CD4-positive, alpha-beta T cell treated with Interleukin-4 for 1 hour (primary cell): ENCODE data around the gene POR.

Experiments used
- DNase-seq, 2 donors: peaks; one replicate each; pipeline ENCODE4 v3.0.0-alpha.2; 2020 to 2022

POR gene

DNA sequence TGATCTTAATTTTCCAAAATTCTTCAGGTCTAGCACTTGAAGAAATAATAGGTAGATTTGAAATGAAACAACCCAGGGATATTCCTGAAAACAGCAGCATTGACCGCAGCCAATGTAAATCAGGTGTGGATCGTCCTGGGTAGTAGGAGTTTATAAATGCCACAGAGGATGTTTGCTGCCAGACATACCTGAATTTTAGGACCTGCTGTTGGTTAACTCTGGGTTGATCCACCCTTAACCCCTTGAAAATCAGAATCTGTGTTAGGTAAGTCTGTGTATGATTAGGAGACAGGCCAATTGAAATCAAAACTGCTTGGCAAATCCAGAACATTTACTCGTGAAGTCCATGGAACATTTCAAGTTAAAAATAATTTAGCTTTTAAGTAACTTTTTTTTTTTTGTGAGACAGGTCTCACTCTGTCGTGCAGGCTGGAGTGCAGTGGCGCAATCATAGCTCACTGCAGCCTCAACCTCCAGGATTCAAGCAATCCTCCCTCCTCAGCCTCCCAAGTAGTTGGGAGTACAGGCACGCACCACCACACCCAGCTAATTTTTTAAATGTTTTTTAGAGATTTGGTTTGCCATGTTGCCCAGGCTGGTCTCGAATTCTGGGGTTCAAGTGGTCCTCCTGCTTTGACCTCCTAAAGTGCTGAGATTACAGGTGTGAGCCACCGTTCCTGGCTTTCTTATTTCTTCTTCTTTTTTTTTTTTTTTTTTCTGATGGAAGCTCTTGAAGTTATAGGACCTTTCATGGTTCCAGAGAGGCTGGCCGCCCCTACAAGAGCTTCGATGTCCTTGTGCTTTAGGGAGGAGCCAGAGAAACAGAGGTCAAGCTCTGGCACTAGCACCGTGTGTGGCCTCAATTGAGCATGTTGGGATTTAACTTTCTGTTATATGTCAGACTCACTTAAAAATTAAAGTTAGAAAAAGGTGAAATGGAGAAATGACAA lies 2.0 kb downstream of the POR start:
- DNase-seq = no peak

DNA sequence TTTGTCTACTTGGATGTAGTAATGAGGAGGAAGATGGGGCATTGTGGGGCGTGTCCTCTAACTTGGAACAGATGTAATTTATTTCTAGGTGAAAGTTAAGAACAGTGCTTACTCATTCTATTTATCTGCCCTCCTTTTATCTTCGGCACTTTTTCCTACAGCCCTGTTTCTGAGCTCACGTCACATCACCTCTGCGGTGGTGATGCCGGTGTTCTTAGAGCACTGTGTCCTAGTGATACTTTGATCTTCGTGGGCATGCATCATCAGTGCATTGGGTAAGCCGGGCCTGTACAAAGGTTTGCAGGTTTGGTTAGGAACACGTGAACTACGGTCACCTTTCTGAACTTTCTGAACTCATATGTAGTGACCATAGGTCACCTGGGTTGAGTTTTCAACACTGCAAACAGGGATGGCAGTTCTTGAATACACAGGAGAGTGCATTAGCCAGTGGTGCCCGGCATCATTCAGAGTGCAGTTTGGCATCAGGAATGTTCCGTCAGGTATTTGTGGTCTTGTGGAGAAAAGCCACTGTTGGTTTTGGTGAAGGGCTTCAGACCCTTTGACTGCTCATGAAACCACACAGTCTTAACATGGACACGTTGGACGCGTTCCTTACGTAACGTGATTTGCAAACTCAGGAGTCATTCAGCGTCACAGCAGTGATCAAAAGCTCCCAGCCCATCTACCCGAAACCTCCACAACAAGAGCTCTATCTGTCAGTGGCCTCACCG lies 5.6 kb downstream of the POR start:
- no peak for DNase-seq

GRCh38 chr7:75921479-75921878 lies 6.5 kb downstream of the POR start:
- no peak for DNase-seq

GRCh38 chr7:75922966-75923603 lies 8.1 kb downstream of the POR start:
- no peak for DNase-seq

GRCh38 chr7:75924256-75924655 lies 9.3 kb downstream of the POR start:
- no peak for DNase-seq

- no peak for DNase-seq
Measured at GRCh38 chr7:75924889-75925288, 9.9 kb downstream of the POR start.

GRCh38 chr7:75925717-75926435 lies 10.9 kb downstream of the POR start:
- DNase-seq = no peak

DNA sequence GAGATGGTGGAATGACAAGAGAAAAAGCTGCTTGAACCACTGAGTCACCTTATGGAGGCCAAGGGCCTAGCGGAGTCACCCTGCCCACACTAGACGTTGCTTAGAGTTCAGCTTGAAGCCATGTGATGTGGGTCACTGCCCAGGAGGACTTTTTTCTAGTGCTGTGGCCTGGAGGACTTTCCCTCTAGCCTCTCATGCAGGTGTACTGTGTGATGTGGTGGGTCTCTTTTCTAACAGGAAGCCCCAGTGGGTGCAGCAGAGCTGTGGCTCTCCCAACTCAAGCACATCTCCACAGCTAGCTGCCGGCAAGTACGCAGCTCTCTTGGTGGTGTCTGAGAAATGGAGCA lies 13.6 kb downstream of the POR start:
- peak; percentile 29 to 36 for DNase-seq

- DNase-seq = no peak
Measured at GRCh38 chr7:75931680-75932079, 16.7 kb downstream of the POR start.

- peak in 1 of 2 donors; percentile 46 for DNase-seq
Measured at GRCh38 chr7:75937958-75938786, 23.2 kb downstream of the POR start.

GRCh38 chr7:75938921-75939320 lies 24.0 kb downstream of the POR start:
- no peak for DNase-seq

- DNase-seq = no peak
Measured at GRCh38 chr7:75943864-75944263, 28.9 kb downstream of the POR start.

GRCh38 chr7:75944507-75944906 lies 29.6 kb downstream of the POR start:
- no peak for DNase-seq

DNA sequence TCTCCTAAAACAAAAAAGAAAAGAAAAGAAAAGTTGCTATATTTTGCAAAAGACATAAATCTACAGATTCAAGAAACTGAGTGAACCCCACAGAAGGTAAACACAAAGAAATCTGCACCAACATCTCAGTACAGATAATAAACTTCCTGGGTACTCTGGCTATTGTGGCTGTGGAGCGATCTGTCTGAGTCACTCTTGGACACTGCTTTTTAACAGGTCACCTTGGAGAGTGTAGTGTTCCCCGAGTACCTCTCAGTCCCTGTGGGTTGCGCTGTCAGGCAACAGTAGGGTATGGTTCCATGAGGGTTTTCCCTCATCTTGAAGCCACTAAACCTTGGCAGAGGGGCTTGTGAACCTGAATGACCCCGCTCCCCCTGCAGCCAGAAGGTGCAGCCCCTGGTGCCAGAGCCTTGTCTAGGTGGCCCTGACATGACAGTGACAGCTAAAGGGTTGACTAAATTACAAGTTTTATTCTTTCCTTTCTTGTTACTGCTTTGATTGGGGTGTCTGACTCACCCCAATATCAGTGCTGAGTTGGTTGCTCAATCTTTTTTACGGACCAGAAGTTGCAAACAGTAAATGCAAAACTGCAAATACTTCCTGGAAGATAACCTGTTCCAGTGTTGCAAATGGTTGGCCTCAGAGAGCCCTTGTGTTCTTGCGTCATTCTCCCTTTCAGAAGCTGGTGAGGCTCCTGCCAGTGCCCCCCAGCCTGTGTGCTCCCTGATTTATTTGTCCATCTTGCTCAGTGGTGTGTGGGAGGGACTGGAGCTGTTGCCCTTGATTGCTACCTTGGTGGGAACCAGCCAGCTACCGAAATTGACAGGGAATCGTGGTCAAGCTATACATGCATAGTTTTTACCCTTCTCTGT lies 30.6 kb downstream of the POR start:
- peak in 1 of 2 donors; percentile 27 for DNase-seq

- no peak for DNase-seq
Measured at GRCh38 chr7:75946207-75946855, 31.4 kb downstream of the POR start.

GRCh38 chr7:75948179-75948578 lies 33.2 kb downstream of the POR start:
- DNase-seq = no peak

DNA sequence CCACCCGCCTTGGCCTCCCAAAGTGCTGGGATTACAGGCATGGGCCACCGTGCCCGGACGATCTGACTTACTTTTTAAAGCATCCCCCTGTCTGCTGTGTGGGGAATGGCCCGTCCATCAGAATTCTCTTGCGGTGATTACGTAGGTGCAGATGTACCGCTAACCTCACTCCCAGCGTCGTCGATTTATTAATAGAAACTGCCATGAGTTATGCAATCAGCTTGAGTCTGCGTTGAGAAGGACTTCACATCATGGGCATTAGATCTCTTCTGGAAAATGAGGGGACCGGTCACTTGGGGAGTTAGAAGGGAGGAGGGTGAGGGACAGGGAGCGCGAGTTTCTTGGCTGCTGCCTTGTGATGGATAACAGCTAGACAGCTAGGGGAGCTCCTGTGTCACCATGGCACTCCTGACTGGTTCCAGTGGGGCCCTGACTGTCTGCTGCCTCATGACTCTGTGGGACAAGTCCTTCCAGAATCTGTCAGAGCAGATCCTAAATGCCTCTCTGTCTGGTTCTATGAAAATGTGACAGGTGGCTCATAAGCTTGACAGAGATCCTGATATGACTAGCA lies 35.2 kb downstream of the POR start:
- no peak for DNase-seq

GRCh38 chr7:75951506-75951905 lies 36.6 kb downstream of the POR start:
- DNase-seq = peak in 1 of 2 donors; percentile 70

- DNase-seq = no peak
Measured at GRCh38 chr7:75953431-75953830, 38.5 kb downstream of the POR start.

DNA sequence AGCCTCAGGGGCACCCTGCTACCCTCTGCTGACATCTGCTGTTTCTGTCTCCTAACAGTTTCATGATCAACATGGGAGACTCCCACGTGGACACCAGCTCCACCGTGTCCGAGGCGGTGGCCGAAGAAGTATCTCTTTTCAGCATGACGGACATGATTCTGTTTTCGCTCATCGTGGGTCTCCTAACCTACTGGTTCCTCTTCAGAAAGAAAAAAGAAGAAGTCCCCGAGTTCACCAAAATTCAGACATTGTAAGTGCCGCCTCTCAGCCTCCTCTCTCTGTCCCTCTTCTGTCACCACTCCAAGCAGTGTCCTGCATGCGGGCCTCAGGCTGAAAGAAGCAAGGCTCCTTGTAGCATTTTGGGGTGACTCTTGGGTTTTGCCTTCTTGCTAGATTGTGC lies 39.0 kb downstream of the POR start:
- DNase-seq = peak in 1 of 2 donors; percentile 19
